HG03378 (cell line): ENCODE data around the gene ALPK1.
"Not testable (repeated sequence)": the region's sequence is repeated elsewhere in the genome, so short reads cannot be mapped to it uniquely, and the experiment has no call there.

Source experiments
- ATAC-seq: cut with Tn5 transposase; IDR thresholded peaks from one replicate; pipeline ENCODE4 v1.9.1; 2021; ENCODE audit warnings: mild to moderate bottlenecking, moderate library complexity; ENCODE audit not compliant: unreplicated experiment

ALPK1 gene

GRCh38 chr4:112448306-112449132, 151.3 kb downstream of the ALPK1 start:
- no peak for ATAC-seq

GRCh38 chr4:112449708-112450107, 152.5 kb downstream of the ALPK1 start:
- ATAC-seq, result no peak

- ATAC-seq, result no peak
Observed at GRCh38 chr4:112451104-112451503, 153.9 kb downstream of the ALPK1 start.

- no peak for ATAC-seq
Observed at GRCh38 chr4:112451831-112452230, 154.7 kb downstream of the ALPK1 start.

GRCh38 chr4:112453321-112453720, 156.2 kb downstream of the ALPK1 start:
- ATAC-seq, result no peak

- no peak for ATAC-seq
Observed at GRCh38 chr4:112472318-112472717, 175.1 kb downstream of the ALPK1 start.

GRCh38 chr4:112473985-112474384, 176.8 kb downstream of the ALPK1 start:
- ATAC-seq, result no peak

- ATAC-seq, result no peak
Observed at GRCh38 chr4:112485930-112486329, 188.8 kb downstream of the ALPK1 start.

GRCh38 chr4:112490808-112491207, 193.6 kb downstream of the ALPK1 start:
- ATAC-seq, result not testable (repeated sequence)
